ENCODE results near the gene BLID. TPM values are rescaled to one million over a fixed set of nuclear protein-coding genes. Genes with fewer than 3 reads are reported as not detected.

The BLID gene
- total and polyA plus RNA-seq, 8 donors, result 0.55 to 0.79 TPM; not detected in 6

DNA sequence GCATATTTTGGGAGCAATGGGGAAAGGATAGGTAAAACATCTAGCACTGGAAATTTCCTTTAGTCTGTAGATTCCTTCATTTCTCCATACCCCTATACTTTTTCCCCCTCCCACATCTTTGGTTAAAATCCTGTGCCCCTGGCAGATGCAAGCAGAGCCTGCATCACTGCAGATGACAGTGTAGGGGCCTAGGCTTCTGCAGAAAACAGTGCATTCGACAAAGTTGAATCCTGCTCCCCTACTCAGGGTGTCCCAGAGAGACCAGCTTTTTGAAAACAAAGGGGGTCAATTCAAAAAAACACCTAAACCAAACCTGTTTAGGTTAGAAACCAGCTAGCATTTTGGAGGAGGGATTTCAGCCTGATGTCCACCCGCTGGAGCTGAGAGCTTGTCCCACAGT, 43.8 kb upstream of the BLID start:
- Histone ChIP-seq H3K4me1 (no peaks in the 10 kb centered on the region), H3K27me3 (no peaks in the 10 kb centered on the region), H3K4me3 (no peak overlapping the region), H3K36me3 (no peaks in the 10 kb centered on the region), H3K27ac (peak overlapping the region in 1 of 2 donors; percentile 66), H3K9me3 (no peaks in the 10 kb centered on the region)
- no peak for DNase-seq
- intact Hi-C loops (cut with DNase I), result no loop called here
- ATAC-seq, result no peak
- TF ChIP-seq, protein P1, sequence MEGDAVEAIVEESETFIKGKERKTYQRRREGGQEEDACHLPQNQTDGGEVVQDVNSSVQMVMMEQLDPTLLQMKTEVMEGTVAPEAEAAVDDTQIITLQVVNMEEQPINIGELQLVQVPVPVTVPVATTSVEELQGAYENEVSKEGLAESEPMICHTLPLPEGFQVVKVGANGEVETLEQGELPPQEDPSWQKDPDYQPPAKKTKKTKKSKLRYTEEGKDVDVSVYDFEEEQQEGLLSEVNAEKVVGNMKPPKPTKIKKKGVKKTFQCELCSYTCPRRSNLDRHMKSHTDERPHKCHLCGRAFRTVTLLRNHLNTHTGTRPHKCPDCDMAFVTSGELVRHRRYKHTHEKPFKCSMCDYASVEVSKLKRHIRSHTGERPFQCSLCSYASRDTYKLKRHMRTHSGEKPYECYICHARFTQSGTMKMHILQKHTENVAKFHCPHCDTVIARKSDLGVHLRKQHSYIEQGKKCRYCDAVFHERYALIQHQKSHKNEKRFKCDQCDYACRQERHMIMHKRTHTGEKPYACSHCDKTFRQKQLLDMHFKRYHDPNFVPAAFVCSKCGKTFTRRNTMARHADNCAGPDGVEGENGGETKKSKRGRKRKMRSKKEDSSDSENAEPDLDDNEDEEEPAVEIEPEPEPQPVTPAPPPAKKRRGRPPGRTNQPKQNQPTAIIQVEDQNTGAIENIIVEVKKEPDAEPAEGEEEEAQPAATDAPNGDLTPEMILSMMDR (IDR thresholded peaks at IDR 0.05), result no peak

DNA sequence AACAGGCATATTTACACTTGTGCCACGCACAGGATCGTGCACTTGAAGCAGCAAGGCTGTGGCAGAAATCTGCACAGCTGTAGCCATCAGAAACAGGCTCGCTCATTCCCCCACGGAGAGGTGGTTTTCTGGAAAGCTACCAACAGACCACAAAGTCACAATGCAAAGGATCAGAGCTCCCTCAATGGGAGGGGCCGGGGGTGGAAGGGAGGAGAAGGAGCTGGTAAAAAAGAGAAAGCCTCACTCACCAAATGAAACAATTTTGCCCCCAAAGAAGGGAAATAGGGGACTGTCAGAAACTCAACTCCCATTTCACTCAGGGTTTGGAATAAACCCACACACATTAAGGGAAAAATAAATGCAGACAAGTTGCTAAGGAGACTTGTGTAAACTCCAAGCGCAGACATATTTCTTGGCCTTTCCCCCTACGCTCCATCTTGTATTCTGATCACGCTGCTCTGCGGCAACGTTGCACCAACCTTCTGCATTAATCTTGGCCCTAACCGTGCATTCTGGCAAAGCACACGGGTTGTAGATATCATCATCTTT, 43.2 kb upstream of the BLID start:
- Histone ChIP-seq H3K27me3 (no peaks in the 10 kb centered on the region), H3K36me3 (no peaks in the 10 kb centered on the region), H3K27ac (peak overlapping the region in 1 of 2 donors; percentile 66), H3K4me1 (no peaks in the 10 kb centered on the region), H3K9me3 (no peaks in the 10 kb centered on the region), H3K4me3 (no peak overlapping the region)
- intact Hi-C loops (cut with DNase I), result no loop called here
- peak; percentile 33 for ATAC-seq
- DNase-seq, result peak in 3 of 4 donors; percentile 32 to 68 (median 59)
- TF ChIP-seq, protein P1 (IDR thresholded peaks at IDR 0.05), result no peak

DNA sequence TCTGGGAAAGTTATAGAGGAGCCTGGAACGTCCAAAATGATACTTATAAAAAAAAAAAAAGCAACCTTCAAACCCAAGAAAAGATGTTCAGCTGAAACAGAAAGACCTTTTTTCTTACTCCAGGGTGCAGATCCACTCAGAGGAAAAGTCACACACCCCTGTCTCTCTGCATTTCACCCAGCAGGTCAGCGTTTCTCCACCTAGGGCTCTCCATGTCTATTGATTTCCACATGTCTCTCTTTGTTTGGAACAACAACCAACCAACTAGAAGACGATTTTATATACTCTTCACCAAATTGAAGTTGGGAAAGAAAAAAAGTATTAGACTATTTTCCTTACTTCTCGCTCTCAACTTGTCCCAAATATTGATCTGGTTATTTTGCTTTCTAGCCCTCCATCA, 42.2 kb upstream of the BLID start:
- Histone ChIP-seq H3K9me3 (no peaks in the 10 kb centered on the region), H3K27ac (peak overlapping the region; percentile 52 to 73), H3K4me3 (peak overlapping the region in 1 of 2 donors; percentile 1), H3K27me3 (no peaks in the 10 kb centered on the region), H3K36me3 (no peaks in the 10 kb centered on the region), H3K4me1 (no peaks in the 10 kb centered on the region)
- intact Hi-C loops (cut with DNase I), result no loop called here
- ATAC-seq (peak; percentile 32), DNase-seq (no peak)
- TF ChIP-seq, protein P1 (IDR thresholded peaks at IDR 0.05), result no peak

DNA sequence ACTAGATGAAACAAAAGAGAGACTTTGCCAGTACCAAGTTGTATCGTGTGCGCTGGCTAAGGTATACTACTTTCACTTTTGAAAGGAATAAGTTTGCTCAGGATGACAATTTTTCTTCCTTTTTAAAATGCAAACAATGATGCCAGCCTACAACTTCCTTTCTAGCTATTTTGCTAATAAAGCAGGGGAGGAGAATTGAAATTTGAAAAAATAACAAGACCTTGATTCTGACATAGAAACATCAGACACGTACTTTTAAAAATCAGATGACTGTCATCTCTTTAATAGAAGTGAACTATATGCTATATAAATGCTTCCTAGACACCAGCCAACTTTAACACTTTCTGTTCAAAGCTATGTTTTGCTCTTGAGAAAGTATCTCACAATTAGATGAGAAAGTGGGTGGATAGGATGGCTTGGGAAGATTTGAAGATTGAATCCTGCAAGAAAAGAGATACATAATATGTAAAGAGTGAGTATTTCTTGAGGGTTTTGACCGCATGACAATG, 41.7 kb upstream of the BLID start:
- H3K9me3 ChIP-seq, result no peaks in the 10 kb centered on the region
- H3K27ac ChIP-seq, result peak overlapping the region; percentile 52 to 73
- no peaks in the 10 kb centered on the region for H3K36me3 ChIP-seq
- TF ChIP-seq, protein P1 (IDR thresholded peaks at IDR 0.05), result no peak
- no peaks in the 10 kb centered on the region for H3K27me3 ChIP-seq
- intact Hi-C loops (cut with DNase I), result no loop called here
- DNase-seq (no peak), ATAC-seq (peak; percentile 54)
- no peaks in the 10 kb centered on the region for H3K4me1 ChIP-seq
- peak overlapping the region; percentile 1 to 10 for H3K4me3 ChIP-seq

DNA sequence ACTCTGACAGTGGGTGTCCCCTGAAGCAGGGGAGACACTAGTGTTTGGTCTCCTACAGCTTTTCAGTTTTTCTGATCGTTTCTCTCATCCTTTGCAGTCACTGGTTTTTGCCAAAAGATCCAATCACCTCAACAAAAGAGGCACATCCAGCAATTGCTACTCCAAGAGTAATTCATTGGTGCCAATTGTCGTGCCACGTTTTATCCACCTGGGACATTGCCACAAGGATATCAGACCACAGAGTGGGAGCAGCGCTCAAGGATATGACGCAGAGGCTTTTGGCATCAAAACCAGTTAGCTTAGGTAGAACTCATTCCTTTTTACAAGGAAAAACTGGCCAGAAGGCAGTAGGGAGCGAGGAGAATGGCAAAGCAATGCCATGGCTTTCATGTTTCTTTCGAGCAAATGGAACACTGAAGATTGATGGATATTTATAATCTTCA, 40.9 kb upstream of the BLID start:
- Histone ChIP-seq H3K27me3 (no peaks in the 10 kb centered on the region), H3K4me3 (peak overlapping the region; percentile 1 to 10), H3K4me1 (no peaks in the 10 kb centered on the region), H3K36me3 (no peaks in the 10 kb centered on the region), H3K27ac (peak overlapping the region; percentile 52 to 73), H3K9me3 (no peaks in the 10 kb centered on the region)
- intact Hi-C loops (cut with DNase I), result no loop called here
- DNase-seq (no peak), ATAC-seq (peak; percentile 54)
- TF ChIP-seq, protein P1 (IDR thresholded peaks at IDR 0.05), result no peak
